GM12873 (cell line): Measurements from ENCODE around the gene PTX4.

Source experiments
- CTCF ChIP-seq: IDR thresholded peaks from 2 replicates; pipeline ENCODE4 v1.5.1; 2012; ENCODE audit warnings: low read depth, mild to moderate bottlenecking, moderate library complexity, low read length, control low read depth; ENCODE audit not compliant: insufficient read depth; ENCODE audit errors: missing control alignments

Gene PTX4

GRCh38 chr16:1496464-1496863, 7.7 kb upstream of the PTX4 start:
- TF ChIP-seq CTCF = no peak

- TF ChIP-seq CTCF = no peak
Observed at GRCh38 chr16:1495889-1496262, 7.1 kb upstream of the PTX4 start.

DNA sequence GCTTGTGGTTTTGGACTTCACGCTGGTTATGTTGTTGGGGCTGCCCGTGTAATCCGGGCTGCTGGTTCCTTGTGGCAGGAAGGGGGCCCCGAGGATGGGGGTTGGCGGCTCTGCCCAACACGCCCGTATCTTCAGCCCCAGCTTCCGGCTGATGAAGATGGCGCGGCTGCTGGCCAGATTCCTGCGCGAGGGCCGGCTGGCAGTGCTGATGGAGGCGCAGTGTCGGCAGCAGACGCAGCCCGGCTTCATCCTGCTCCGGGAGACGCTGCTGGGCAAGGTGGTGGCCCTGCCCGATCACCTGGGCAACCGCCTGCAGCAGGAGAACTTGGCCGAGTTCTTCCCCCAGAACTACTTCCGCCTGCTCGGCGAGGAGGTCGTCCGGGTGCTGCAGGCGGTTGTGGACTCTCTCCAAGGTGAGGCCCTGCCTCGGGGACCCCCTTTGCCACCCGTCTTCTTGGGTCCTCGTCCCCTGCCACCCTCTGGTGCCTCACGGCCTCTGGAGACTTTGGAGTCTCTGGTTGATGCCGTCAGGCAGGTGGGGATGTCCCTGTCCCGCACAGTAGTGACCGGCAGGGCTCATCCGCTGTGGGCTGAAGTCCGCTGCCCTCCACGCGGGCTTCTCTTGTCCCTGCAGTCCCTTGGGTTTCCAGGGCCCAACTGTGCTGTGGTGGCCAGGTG, 6.6 kb upstream of the PTX4 start:
- TF ChIP-seq CTCF = no peak

- TF ChIP-seq CTCF = no peak
Observed at GRCh38 chr16:1494711-1495110, 6.0 kb upstream of the PTX4 start.

- TF ChIP-seq CTCF = peak; percentile 24
Observed at GRCh38 chr16:1494129-1494640, 5.4 kb upstream of the PTX4 start.

GRCh38 chr16:1493746-1494094, 5.0 kb upstream of the PTX4 start:
- no peak for TF ChIP-seq CTCF

DNA sequence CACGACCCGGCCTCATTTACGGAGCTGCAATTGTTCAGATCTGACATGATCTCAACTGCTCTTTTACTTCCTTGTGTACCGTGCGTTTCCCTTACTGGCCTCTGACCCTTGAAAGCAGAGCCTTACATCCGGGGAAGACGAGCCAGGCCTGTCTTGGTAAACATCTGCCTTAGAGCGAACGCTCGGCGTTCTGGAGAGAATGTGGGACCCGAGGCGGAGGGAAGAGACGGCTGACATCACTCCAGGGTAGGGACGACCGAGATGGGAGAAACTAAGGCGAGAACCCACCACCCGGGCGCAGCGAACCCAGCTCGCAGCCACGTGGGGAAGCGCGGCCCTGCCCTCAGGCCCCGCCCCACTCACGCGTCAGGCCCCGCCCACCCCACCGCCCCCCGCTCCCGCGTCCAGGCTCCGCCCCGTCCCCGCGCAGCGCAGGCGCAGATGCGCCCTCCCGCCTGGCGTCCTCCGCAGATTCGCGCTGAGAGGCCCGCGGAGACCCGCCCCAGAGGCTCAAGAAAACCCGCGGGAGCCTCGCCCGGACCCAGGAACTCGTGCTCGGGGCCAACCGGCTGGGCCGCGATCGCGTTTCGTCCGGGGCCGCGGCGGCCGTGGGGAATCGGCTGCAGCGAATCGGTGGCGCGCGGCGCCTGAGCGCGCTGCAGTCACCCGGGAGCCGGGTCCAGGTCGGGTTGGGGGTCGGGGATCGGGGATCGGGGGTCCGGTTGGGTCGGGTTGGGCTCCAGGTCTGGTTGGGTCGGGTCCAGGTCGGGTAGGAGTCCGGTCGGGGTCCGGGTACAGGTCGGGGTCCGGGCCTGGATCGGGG, 4.4 kb upstream of the PTX4 start, which contains the start of gene TELO2:
TSS of gene TELO2 (plus strand) at position 438 of the 823 bp plus-strand sequence. CDS start 922 bp downstream, outside the sequence.
- no peak for TF ChIP-seq CTCF
